Neuronal stem cell (in vitro differentiated cells): ENCODE results near the gene CFHR4. TPM values are rescaled to one million over a fixed set of nuclear protein-coding genes. Genes with fewer than 3 reads are reported as not detected.
"Not testable (repeated sequence)": the region's sequence is repeated elsewhere in the genome, so short reads cannot be mapped to it uniquely, and the experiment has no call there.

ENCODE experiments used
- DNase-seq: peaks from one replicate; pipeline ENCODE4 v3.0.0-alpha.2; 2013; ENCODE audit warnings: low spot score
- H2AFZ ChIP-seq: one replicate; pipeline ENCODE4 v1.6.1; 2013; ENCODE audit warnings: mild to moderate bottlenecking, low read length, inconsistent platforms
- H2AK5ac ChIP-seq: 2 replicates; pipeline ENCODE4 v1.6.1; 2013; ENCODE audit warnings: low read depth, mild to moderate bottlenecking, inconsistent platforms, low read length, moderate library complexity, mixed read lengths
- H2BK120ac ChIP-seq: 2 replicates; pipeline ENCODE4 v1.6.1; 2013; ENCODE audit warnings: low read depth, mild to moderate bottlenecking, inconsistent platforms, low read length, moderate library complexity, mixed read lengths
- H2BK12ac ChIP-seq: one replicate; pipeline ENCODE4 v1.6.1; 2013; ENCODE audit warnings: low read length, inconsistent platforms
- H2BK15ac ChIP-seq: 2 replicates; pipeline ENCODE4 v1.6.1; 2013; ENCODE audit warnings: mild to moderate bottlenecking, low read length, inconsistent platforms, mixed read lengths
- H2BK5ac ChIP-seq: one replicate; pipeline ENCODE4 v1.6.1; 2013; ENCODE audit warnings: inconsistent platforms, mild to moderate bottlenecking, low read length, moderate library complexity
- H3K14ac ChIP-seq: one replicate; pipeline ENCODE4 v1.6.1; 2013; ENCODE audit warnings: low read length, inconsistent platforms
- H3K18ac ChIP-seq: 2 replicates; pipeline ENCODE4 v1.6.1; 2013; ENCODE audit warnings: low read length, inconsistent platforms
- H3K23ac ChIP-seq: 2 replicates; pipeline ENCODE4 v1.6.1; 2013; ENCODE audit warnings: low read depth, mild to moderate bottlenecking, mixed read lengths, low read length, inconsistent platforms; ENCODE audit not compliant: poor library complexity
- H3K27ac ChIP-seq: replicated peaks from 3 replicates; pipeline ENCODE4 v1.5.1; 2013; ENCODE audit warnings: low read length, inconsistent platforms
- H3K27me3 ChIP-seq, 3 experiments: 2 replicates each; pipeline ENCODE4 v1.6.1; 2013; ENCODE audit warnings: low read length in 3 of 3, mild to moderate bottlenecking in 2 of 3, inconsistent platforms in 1 of 3, low read depth in 1 of 3, mixed read lengths in 1 of 3, moderate library complexity in 1 of 3; ENCODE audit not compliant: control insufficient read depth in 3 of 3, insufficient read depth in 3 of 3
- H3K36me3 ChIP-seq, 2 donors: replicated peaks in 1 of 2; 2 replicates each; pipeline ENCODE4 v1.6.1; 2013; ENCODE audit warnings: low read length in 2 of 2; ENCODE audit not compliant: control insufficient read depth in 2 of 2, insufficient read depth in 2 of 2
- H3K4ac ChIP-seq: 2 replicates; pipeline ENCODE4 v1.6.1; 2013; ENCODE audit warnings: inconsistent platforms, mild to moderate bottlenecking, low read length, moderate library complexity
- H3K4me1 ChIP-seq, 2 donors: 1 replicate in 1 of 2; 2 replicates in 1 of 2; pipeline ENCODE4 v1.6.1; 2013; ENCODE audit warnings: low read length in 2 of 2, low read depth in 1 of 2; ENCODE audit not compliant: control insufficient read depth in 2 of 2, insufficient read depth in 1 of 2
- H3K4me2 ChIP-seq: one replicate; pipeline ENCODE4 v1.6.1; 2013; ENCODE audit warnings: mild to moderate bottlenecking, low read length, inconsistent platforms; ENCODE audit not compliant: insufficient read depth, poor library complexity, severe bottlenecking
- H3K4me3 ChIP-seq, 2 donors: 2 replicates each; pipeline ENCODE4 v1.5.1; 2013; ENCODE audit warnings: low read length in 2 of 2, mild to moderate bottlenecking in 2 of 2, inconsistent platforms in 1 of 2, moderate library complexity in 1 of 2
- H3K79me1 ChIP-seq: one replicate; pipeline ENCODE4 v1.6.1; 2013; ENCODE audit warnings: low read depth, mild to moderate bottlenecking, inconsistent platforms, low read length, moderate library complexity
- H3K9ac ChIP-seq: one replicate; pipeline ENCODE4 v1.6.1; 2013; ENCODE audit warnings: mild to moderate bottlenecking, low read depth, low read length, inconsistent platforms; ENCODE audit not compliant: poor library complexity
- H3K9me3 ChIP-seq, 2 donors: replicated peaks in 1 of 2; 2 replicates each; pipeline versions ENCODE3 to v1.6.1; 2013; ENCODE audit warnings: low read length in 2 of 2, mild to moderate bottlenecking in 2 of 2, inconsistent platforms in 1 of 2, low read depth in 1 of 2, mixed read lengths in 1 of 2, moderate library complexity in 1 of 2; ENCODE audit not compliant: control insufficient read depth in 2 of 2, insufficient read depth in 1 of 2
- H4K8ac ChIP-seq: one replicate; pipeline ENCODE4 v1.6.1; 2013; ENCODE audit warnings: low read depth, mild to moderate bottlenecking, inconsistent platforms, low read length, moderate library complexity
- H4K91ac ChIP-seq: one replicate; pipeline ENCODE4 v1.6.1; 2013; ENCODE audit warnings: low read length, low read depth, mild to moderate bottlenecking, inconsistent platforms; ENCODE audit not compliant: poor library complexity
- WGBS, 2 donors: extraction: QIAGEN DNeasy Blood & Tissue Kit; methylation state at CpG; one replicate each; pipeline ENCODE4 v1.1.7; 2013; ENCODE audit warnings: missing lambda C conversion rate in 2 of 2, mixed read lengths in 1 of 2; ENCODE audit not compliant: insufficient read length in 2 of 2, insufficient replicate concordance in 1 of 2; ENCODE audit errors: extremely low coverage in 2 of 2; 5-methylcytosine and 5-hydroxymethylcytosine counted together
- polyA plus RNA-seq, 2 experiments: library from polyadenylated mRNA; stranded (reverse); fragments of 200-250 nt; gene quantifications; one replicate each; pipeline ENCODE4 v1.2.3, GENCODE V29; 2013

Gene CFHR4
- polyA plus RNA-seq (2013, experiment 1 of 2) = not detected
- 0.12 TPM for polyA plus RNA-seq (2013, experiment 2 of 2)

- no peak for DNase-seq
- Histone ChIP-seq H3K79me1 (no peaks in the 10 kb centered on the region), H3K27me3 (no peaks in the 10 kb centered on the region), H2BK120ac (no peak within 1 kb of the TSS), H3K9ac (no peak within 1 kb of the TSS), H2AFZ (no peak within 1 kb of the TSS), H3K23ac (no peak within 1 kb of the TSS), H4K91ac (no peak within 1 kb of the TSS), H2BK12ac (no peak within 1 kb of the TSS), H2AK5ac (no peak within 1 kb of the TSS), H3K4me1 (no peaks in the 10 kb centered on the region), H3K18ac (no peak within 1 kb of the TSS), H3K9me3 (no peaks in the 10 kb centered on the region), H2BK5ac (no peak within 1 kb of the TSS), H3K14ac (no peak within 1 kb of the TSS), H2BK15ac (no peak within 1 kb of the TSS), H4K8ac (no peak within 1 kb of the TSS), H3K27ac (no peak within 1 kb of the TSS), H3K4me2 (no peak within 1 kb of the TSS), H3K36me3 (no peaks in the 10 kb centered on the region), H3K4ac (no peak within 1 kb of the TSS), H3K4me3 (no peak within 1 kb of the TSS)
Observed at GRCh38 chr1:196887515-196888239, at the start of gene CFHR4. Gene CFHR4 (plus strand): TSS chr1:196888052. CDS start chr1:196888151, 99 bp downstream.

DNA sequence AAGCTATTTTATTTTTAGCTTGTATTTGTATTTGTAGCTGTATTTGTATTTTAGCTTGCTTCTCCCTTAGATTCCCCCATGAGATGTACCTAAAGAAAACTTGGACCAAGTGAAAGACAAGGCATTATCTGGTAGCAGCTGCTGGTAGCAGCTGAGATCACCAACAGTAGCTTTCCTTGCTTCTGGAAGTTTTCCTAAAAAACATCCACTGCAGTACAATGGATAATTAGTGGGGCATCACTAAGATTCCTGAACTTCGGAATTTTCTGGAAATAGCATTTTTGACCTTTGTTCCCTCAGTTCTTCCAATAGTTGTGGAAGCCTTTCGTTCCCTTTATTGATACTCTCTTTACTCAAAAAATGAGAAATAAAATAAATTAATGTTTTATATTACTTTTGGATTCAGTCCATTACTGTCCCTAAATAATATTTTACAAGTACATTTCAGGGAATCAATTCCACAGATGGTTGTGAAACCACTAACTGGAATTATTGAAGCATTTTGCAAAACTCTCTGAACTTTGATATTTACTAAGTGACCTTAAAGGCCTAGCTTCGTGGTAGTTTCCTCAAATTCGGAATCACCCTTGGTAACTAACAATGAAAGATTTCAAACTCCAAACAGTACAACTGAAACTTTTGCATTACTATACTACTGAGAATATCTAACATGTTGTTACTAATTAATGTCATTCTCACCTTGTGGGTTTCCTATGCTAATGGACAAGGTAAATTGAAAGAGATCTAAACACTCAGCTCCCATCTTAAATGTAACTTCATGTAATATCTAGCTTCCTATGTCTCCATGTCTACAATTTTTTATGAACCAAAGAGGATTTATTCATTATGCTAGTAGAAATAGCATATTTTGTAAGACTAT, 38.0 kb upstream of the CFHR4 start:
- H3K36me3 ChIP-seq, H2BK5ac ChIP-seq, H2BK12ac ChIP-seq, H2BK120ac ChIP-seq, H3K4me1 ChIP-seq, H3K4me2 ChIP-seq, H3K14ac ChIP-seq, H2AFZ ChIP-seq, H3K27me3 ChIP-seq, H3K4ac ChIP-seq, H3K4me3 ChIP-seq, H3K9me3 ChIP-seq, H2BK15ac ChIP-seq, H3K9ac ChIP-seq, H3K79me1 ChIP-seq, H4K91ac ChIP-seq, H3K27ac ChIP-seq, H2AK5ac ChIP-seq, DNase-seq, H3K23ac ChIP-seq, H3K18ac ChIP-seq, H4K8ac ChIP-seq: not testable (repeated sequence)
- no CpG with 5 or more reads among the region's 4 CpGs for WGBS, 2 donors

GRCh38 chr1:196856053-196856452, 31.8 kb upstream of the CFHR4 start:
- H3K9ac ChIP-seq = no peak overlapping the region
- no peak overlapping the region for H3K4ac ChIP-seq
- no peak overlapping the region for H2BK15ac ChIP-seq
- H3K4me1 ChIP-seq = peaks cover 0 to 2% of the 10 kb centered on the region in 2 donors
- H2BK12ac ChIP-seq = no peak overlapping the region
- no peaks in the 10 kb centered on the region for H3K27me3 ChIP-seq
- no peak overlapping the region for H3K18ac ChIP-seq
- no peak overlapping the region for H2BK5ac ChIP-seq
- no peak overlapping the region for H4K91ac ChIP-seq
- no peak overlapping the region for H3K14ac ChIP-seq
- no peak overlapping the region for H3K23ac ChIP-seq
- no peak overlapping the region for H2AFZ ChIP-seq
- no peak overlapping the region for H2BK120ac ChIP-seq
- no peaks in the 10 kb centered on the region for H3K9me3 ChIP-seq
- no peak overlapping the region for H4K8ac ChIP-seq
- no peak overlapping the region for H3K4me3 ChIP-seq
- no peak for DNase-seq
- H3K79me1 ChIP-seq = no peaks in the 10 kb centered on the region
- H3K4me2 ChIP-seq = no peak overlapping the region
- no peak overlapping the region for H3K27ac ChIP-seq
- no peaks in the 10 kb centered on the region for H3K36me3 ChIP-seq
- H2AK5ac ChIP-seq = no peak overlapping the region
- no CpG with 5 or more reads among the region's 6 CpGs for WGBS, 2 donors

DNA sequence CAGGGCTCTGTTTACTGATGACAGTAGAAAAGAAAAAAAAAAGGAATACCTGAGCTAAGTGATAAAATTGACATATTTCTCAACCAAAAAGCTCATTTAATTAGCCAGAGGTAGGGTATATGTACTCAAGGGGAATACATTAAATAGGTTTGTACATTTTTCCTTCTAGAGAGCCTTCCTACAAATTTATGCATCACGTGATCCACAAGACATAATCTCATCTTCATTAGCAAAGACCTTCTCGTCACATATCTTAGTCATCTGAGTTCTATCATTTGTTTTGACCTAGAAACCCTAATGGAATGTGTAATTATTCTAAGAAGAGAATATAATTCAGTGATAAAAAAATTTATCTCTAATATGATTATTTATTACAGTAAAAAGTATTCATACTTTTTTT, 30.7 kb upstream of the CFHR4 start:
- DNase-seq = no peak
- Histone ChIP-seq H3K79me1 (no peaks in the 10 kb centered on the region), H3K9me3 (no peaks in the 10 kb centered on the region), H3K4me2 (no peak overlapping the region), H2AK5ac (no peak overlapping the region), H4K91ac (no peak overlapping the region), H3K23ac (no peak overlapping the region), H3K27me3 (no peaks in the 10 kb centered on the region), H3K9ac (no peak overlapping the region), H4K8ac (no peak overlapping the region), H3K36me3 (no peaks in the 10 kb centered on the region), H3K4me3 (no peak overlapping the region), H2BK5ac (no peak overlapping the region), H3K4ac (no peak overlapping the region), H2AFZ (no peak overlapping the region), H3K4me1 (peaks cover 0 to 2% of the 10 kb centered on the region in 2 donors), H2BK120ac (no peak overlapping the region), H2BK12ac (no peak overlapping the region), H3K14ac (no peak overlapping the region), H2BK15ac (no peak overlapping the region), H3K18ac (no peak overlapping the region), H3K27ac (no peak overlapping the region)
- WGBS, 2 donors = no CpG with 5 or more reads among the region's 2 CpGs
